Aorta (tissue), 5 donors: Measurements from ENCODE around the gene MAP2. TPM values are rescaled to one million over a fixed set of nuclear protein-coding genes. Genes with fewer than 3 reads are reported as not detected.

Source experiments
- ATAC-seq: fragments of 200-7000 bp; cut with Tn5 transposase; one replicate; pipeline ENCODE4 v1.9.1; 2022; ENCODE audit warnings: moderate library complexity; ENCODE audit not compliant: low FRiP score
- DNase-seq, 2 donors: peaks; one replicate each; pipeline ENCODE4 v3.0.0-alpha.2; 2020
- H3K27ac ChIP-seq, 2 donors: one replicate each; pipeline ENCODE4 v1.5.1; 2013; ENCODE audit warnings: low read length in 2 of 2, mild to moderate bottlenecking in 2 of 2, moderate library complexity in 2 of 2, control low read depth in 1 of 2, inconsistent platforms in 1 of 2, low read depth in 1 of 2
- H3K27me3 ChIP-seq, 2 donors: one replicate each; pipeline ENCODE4 v1.6.1; 2013; ENCODE audit warnings: control low read depth in 1 of 2, low read length in 1 of 2, mild to moderate bottlenecking in 1 of 2, moderate library complexity in 1 of 2; ENCODE audit not compliant: insufficient read depth in 2 of 2, control insufficient read depth in 1 of 2
- H3K36me3 ChIP-seq, 2 donors: one replicate each; pipeline ENCODE4 v1.6.1; 2013; ENCODE audit warnings: control low read depth in 1 of 2, low read length in 1 of 2, mild to moderate bottlenecking in 1 of 2; ENCODE audit not compliant: insufficient read depth in 2 of 2, control insufficient read depth in 1 of 2
- H3K4me1 ChIP-seq, 2 donors: one replicate each; pipeline ENCODE4 v1.6.1; 2013; ENCODE audit warnings: low read length in 2 of 2, control low read depth in 1 of 2, mild to moderate bottlenecking in 1 of 2, moderate library complexity in 1 of 2; ENCODE audit not compliant: insufficient read depth in 2 of 2, control insufficient read depth in 1 of 2
- H3K4me3 ChIP-seq, 2 donors: one replicate each; pipeline ENCODE4 v1.5.1; 2013; ENCODE audit warnings: low read length in 2 of 2, control low read depth in 1 of 2, mild to moderate bottlenecking in 1 of 2
- H3K9me3 ChIP-seq: one replicate; pipeline ENCODE4 v1.6.1; 2013; ENCODE audit warnings: mild to moderate bottlenecking, low read length; ENCODE audit not compliant: control insufficient read depth
- WGBS, 2 donors: extraction: QIAGEN DNeasy Blood & Tissue Kit; methylation state at CpG; one replicate each; pipeline ENCODE4 v1.1.7; 2013; 5-methylcytosine and 5-hydroxymethylcytosine counted together
- intact Hi-C, 2 donors: fragments of 100-400 bp; cut with DNase I; formaldehyde crosslinking; loops; one replicate each; pipeline versions ENCODE4 v1.14.2 to v1.15.0; 2022
- polyA plus RNA-seq, 2 donors: library from polyadenylated mRNA; stranded (reverse); fragments of 200-250 nt; gene quantifications; one replicate each; pipeline ENCODE4 v1.2.3, GENCODE V29; 2013
- total RNA-seq, 2 donors: library from RNA; stranded (reverse); fragmentation: NEBNext Ultra II Directional; extraction: Animal tissue kit (Norgen Biotek cat#: 25700); gene quantifications; one replicate each; pipeline ENCODE4 v1.2.1, GENCODE V29; 2021
- donor health status: healthy with polysubstance abuse.
- donor health status: Bipolar disorder and iron deficiency.
- donor health status: DM: no; HTN: no; CAD: no.
- donor health status: DM: no; HTN: no; CAD: no.
- donor health status: DM: yes; HTN: yes; CAD: no.

MAP2 gene
- total and polyA plus RNA-seq, 4 donors: 15.3 to 59.7 (median 20.3) TPM

DNA sequence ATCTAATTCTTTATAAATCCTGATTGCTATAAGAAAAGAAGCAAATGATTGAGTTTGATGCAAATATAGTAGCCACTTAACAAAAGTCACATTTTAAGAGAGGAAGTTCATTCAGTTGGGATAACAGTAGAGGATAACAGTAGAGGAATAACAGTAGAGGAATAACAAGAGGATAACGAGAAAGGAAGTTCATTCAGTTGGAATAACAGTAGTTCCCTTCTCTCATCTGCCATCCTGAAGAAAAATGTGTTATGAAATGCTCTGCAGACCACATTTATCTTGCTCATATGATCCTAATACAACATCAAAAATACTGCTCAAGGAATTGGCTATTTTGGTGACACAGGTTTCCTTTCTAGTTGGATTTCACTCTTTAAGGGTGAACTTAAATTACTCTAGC, 242.4 kb downstream of the MAP2 start:
- no peak overlapping the region for H3K4me3 ChIP-seq
- H3K4me1 ChIP-seq: peaks cover 0 to 3% of the 10 kb centered on the region in 2 donors
- H3K36me3 ChIP-seq: no peaks in the 10 kb centered on the region
- DNase-seq (no peak), ATAC-seq (no peak)
- H3K27me3 ChIP-seq: no peaks in the 10 kb centered on the region
- intact Hi-C loops: no loop called here
- WGBS, 2 donors: 27 to 48% methylated on average over 1 of the region's 1 CpG
- no peak overlapping the region for H3K27ac ChIP-seq
- H3K9me3 ChIP-seq: no peaks in the 10 kb centered on the region

DNA sequence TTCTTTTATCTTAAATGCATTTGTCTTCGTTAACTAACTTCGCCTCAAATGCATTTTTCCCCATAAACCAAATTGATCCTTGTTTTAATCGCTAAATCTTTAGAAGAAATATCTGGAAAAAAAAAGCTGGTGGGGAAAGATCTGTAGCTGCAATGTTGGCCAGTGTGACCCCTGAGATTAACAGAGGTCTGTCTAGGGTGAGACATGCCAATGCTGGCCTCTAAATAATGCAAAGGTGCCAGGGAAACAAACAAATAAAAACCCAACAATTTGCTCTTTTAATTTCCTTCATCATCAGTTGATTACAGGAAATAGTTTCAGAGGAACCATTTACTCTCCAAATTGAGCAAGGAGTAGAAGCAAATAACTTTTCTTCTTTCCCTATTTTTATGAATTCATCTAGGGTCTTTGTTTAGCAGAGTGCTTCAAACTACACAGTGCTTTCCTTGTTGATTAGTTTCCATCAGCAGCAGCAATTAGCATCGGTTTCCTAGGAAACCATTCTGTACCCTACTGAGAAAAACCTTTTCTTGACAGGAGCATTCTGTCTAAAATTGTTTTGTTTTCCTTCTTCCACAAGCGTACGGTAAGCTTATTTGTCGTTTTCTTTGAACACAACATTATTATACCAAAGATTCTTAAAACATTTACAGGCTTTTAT, 247.3 kb downstream of the MAP2 start:
- Histone ChIP-seq H3K9me3 (no peaks in the 10 kb centered on the region), H3K27ac (no peak overlapping the region), H3K36me3 (no peaks in the 10 kb centered on the region), H3K27me3 (no peaks in the 10 kb centered on the region), H3K4me3 (no peak overlapping the region), H3K4me1 (no peaks in the 10 kb centered on the region)
- DNase-seq (no peak), ATAC-seq (no peak)
- intact Hi-C loops: no loop called here
- WGBS, 2 donors: 82 to 86% methylated on average over 7 of the region's 7 CpGs

DNA sequence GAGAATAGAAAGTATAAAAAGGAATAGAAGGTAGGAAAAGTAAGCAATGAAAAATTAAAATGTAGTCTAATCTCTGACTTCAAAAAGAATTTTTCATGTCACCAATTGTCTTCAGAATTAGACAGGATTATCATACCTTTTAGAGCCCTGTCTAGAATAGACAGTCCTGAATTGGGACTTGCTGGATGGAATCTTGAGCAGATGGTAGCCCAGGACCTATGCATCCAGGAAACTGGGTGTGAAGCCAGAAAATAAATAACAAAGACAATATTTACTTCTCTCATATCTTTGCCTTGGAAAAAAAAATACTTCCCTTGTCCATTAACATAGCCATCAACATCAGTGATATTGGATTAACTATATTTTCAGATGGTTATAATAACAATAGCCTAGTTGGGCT, 250.0 kb downstream of the MAP2 start:
- Histone ChIP-seq H3K4me1 (no peaks in the 10 kb centered on the region), H3K4me3 (no peak overlapping the region), H3K9me3 (no peaks in the 10 kb centered on the region), H3K27me3 (no peaks in the 10 kb centered on the region), H3K36me3 (no peaks in the 10 kb centered on the region), H3K27ac (no peak overlapping the region)
- intact Hi-C loops: no loop called here
- no peak for DNase-seq
- no peak for ATAC-seq

DNA sequence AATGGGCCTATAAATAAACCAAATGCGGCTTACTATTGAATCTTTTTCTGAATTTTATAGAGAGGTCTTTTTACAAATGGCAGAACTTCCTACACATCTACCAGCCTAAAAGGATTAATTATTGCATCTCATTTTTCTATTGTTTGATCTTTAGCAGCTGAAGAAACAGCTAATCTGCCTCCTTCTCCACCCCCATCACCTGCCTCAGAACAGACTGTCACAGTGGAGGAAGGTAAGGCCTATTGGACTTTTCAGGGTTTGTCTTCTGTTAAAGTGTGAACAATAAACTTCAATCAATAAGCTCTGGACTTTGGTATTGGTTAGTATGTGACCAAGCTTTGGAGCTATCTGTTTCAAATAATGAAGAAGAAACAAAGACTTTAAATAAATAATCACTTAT, 256.7 kb downstream of the MAP2 start:
- DNase-seq: no peak
- 98 to 99% methylated on average over 1 of the region's 1 CpG for WGBS, 2 donors
- intact Hi-C loops: no loop called here
- ATAC-seq: no peak
- H3K4me3 ChIP-seq: no peak overlapping the region
- H3K4me1 ChIP-seq: peaks cover 1 to 2% of the 10 kb centered on the region in 2 donors
- no peaks in the 10 kb centered on the region for H3K9me3 ChIP-seq
- H3K36me3 ChIP-seq: no peaks in the 10 kb centered on the region
- H3K27ac ChIP-seq: no peak overlapping the region
- no peaks in the 10 kb centered on the region for H3K27me3 ChIP-seq

DNA sequence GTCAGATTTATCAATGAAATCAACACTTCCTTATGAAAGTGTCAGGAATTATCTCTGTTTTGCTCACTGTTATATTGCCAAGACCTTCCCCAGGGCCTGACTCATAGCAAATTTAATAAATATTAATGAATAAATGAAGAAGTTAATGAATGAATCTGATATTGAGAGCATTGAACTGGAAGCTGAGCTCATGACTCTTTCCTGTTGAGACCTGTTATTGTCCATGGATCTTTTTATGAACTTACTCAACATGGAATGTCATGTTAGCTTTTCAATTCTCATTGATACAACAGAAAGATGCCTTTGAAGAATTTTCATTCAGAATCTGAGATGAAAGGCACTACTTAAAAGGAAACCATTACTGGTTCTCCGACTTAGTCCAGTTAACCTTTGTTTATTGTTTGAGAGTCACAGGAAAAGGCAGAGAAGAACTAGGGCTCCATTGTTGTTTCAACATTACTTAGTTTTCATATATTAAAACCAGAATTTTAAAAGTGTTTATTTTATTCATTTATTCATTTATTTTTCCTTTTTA, 257.4 kb downstream of the MAP2 start:
- WGBS, 2 donors: 75 to 83% methylated on average over 1 of the region's 1 CpG
- no peaks in the 10 kb centered on the region for H3K27me3 ChIP-seq
- H3K36me3 ChIP-seq: no peaks in the 10 kb centered on the region

DNA sequence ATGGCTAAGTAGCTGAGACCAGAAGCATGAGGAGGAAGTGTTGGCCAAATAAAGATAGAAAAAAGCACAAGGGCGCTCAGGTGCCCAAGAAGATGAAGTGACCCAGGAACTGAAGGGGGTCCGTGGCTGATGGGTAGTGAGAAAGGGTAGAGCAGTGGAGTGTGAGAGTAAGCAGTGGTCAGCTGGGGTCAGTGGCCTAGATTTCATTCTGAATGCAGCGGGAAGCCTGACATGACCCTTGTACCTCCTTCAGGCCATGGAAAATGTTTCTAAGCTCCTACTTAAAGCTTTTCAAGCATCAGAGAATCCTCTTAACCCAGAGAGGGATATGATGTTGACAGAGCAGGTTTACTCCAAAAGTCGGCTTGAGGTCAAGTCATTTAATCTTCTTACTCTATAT, 258.8 kb downstream of the MAP2 start:
- WGBS, 2 donors: 91 to 92% methylated on average over 4 of the region's 4 CpGs
- intact Hi-C loops: no loop called here
- DNase-seq: no peak

More for the DNA sequence above, 257.4 kb downstream of the MAP2 start:
- no peak overlapping the region for H3K4me3 ChIP-seq
- intact Hi-C loops: no loop called here
- H3K9me3 ChIP-seq: no peaks in the 10 kb centered on the region
- H3K4me1 ChIP-seq: peaks cover 1 to 7% of the 10 kb centered on the region in 2 donors
- no peak for ATAC-seq
- no peak overlapping the region for H3K27ac ChIP-seq
- DNase-seq: no peak

DNA sequence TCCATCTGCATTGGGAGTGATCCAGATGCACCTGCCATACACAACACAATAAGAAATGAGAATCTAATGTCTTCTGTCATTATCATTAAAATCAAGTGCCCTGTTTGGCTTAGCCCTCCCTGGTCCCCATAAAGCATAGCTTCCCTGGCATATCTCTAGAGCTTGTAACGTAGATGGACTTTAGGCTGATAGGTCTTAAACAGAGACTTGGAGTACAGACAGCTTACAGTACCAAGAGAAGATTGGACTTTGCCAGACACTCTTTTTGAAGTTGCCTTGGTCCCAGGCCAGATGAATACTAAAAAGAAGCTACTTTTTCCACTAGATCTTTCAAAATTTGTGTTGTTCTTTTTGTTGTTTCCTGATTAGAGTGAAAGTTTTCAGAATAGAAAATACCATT, 261.5 kb downstream of the MAP2 start:
- Histone ChIP-seq H3K36me3 (no peaks in the 10 kb centered on the region), H3K4me3 (no peak overlapping the region), H3K9me3 (no peaks in the 10 kb centered on the region), H3K27me3 (no peaks in the 10 kb centered on the region), H3K4me1 (peaks cover 1 to 7% of the 10 kb centered on the region in 2 donors), H3K27ac (no peak overlapping the region)
- intact Hi-C loops: no loop called here
- no peak for DNase-seq
- WGBS, 2 donors: 34 to 39% methylated on average over 1 of the region's 1 CpG
- ATAC-seq: no peak

More for the DNA sequence above, 258.8 kb downstream of the MAP2 start:
- peaks cover 1 to 7% of the 10 kb centered on the region in 2 donors for H3K4me1 ChIP-seq
- no peak for ATAC-seq
- H3K4me3 ChIP-seq: no peak overlapping the region
- H3K9me3 ChIP-seq: no peaks in the 10 kb centered on the region
- no peaks in the 10 kb centered on the region for H3K36me3 ChIP-seq
- H3K27ac ChIP-seq: no peak overlapping the region
- H3K27me3 ChIP-seq: no peaks in the 10 kb centered on the region

DNA sequence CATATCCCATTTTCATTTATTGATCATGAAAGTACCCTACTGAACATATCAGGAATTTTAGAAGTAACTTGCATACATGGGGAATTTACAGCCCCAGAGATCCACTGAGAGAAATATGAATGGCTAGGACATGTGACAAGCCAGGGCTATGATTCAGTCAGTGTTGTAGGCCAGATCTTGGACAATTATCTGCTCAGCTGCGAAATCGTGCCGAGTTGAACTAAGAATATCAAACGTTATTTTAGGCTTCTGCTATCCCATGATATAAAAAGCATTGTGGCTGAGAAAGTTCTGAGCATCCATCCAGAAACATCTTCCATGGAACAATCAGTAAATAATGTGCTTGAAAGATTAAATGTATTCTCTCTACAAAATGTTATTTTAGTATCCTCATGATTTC, 262.1 kb downstream of the MAP2 start:
- Histone ChIP-seq H3K36me3 (peaks cover 2 to 4% of the 10 kb centered on the region in 2 donors), H3K4me1 (peaks cover 1 to 7% of the 10 kb centered on the region in 2 donors), H3K27ac (no peak overlapping the region), H3K4me3 (no peak overlapping the region), H3K27me3 (no peaks in the 10 kb centered on the region), H3K9me3 (no peaks in the 10 kb centered on the region)
- 4 to 8% methylated on average over 4 of the region's 4 CpGs for WGBS, 2 donors
- DNase-seq (no peak), ATAC-seq (peak; percentile 57)
- intact Hi-C loops: no loop called here

DNA sequence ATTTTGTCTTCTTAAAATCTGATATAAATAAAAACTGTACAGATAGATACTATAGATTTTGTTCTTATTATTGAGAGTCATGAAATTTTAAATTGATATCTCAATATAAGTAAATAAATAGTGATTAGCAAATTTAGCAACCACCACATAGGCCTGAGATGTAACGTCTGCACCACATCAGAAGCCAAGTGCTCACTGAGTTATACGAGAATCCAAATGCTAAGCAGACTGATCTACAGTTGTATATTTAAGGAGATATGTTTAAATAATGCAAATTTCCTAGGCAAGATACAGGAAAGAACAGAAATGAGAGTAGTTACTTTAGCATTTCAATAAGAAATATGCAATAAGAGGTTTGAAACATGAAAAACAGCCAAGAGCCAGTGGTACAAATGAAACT, 262.6 kb downstream of the MAP2 start:
- intact Hi-C loops: no loop called here
- no peak overlapping the region for H3K27ac ChIP-seq
- DNase-seq (no peak), ATAC-seq (no peak)
- H3K27me3 ChIP-seq: no peaks in the 10 kb centered on the region
- no peaks in the 10 kb centered on the region for H3K9me3 ChIP-seq
- H3K4me3 ChIP-seq: no peak overlapping the region
- peaks cover 2 to 5% of the 10 kb centered on the region in 2 donors for H3K36me3 ChIP-seq
- WGBS, 2 donors: 54 to 62% methylated on average over 2 of the region's 2 CpGs
- peaks cover 1 to 7% of the 10 kb centered on the region in 2 donors for H3K4me1 ChIP-seq
